ENCODE results near the gene LTBP3. TPM values are rescaled to one million over a fixed set of nuclear protein-coding genes. Genes with fewer than 3 reads are reported as not detected.

LTBP3 gene
- total and polyA plus RNA-seq, 2 of the 4 experiments (the other 2 are of a cell fraction): 6.6 to 145 TPM

GRCh38 chr11:65492637-65493366 is 65.4 kb downstream of the LTBP3 start:
- Histone ChIP-seq H2AK9ac (replicated peaks; ENCODE audit: low read depth, low read length, poor library complexity) (peak overlapping the region; percentile 88), H3K9me3 (ENCODE audit: control insufficient read depth, insufficient read depth, low read length) (no peaks in the 10 kb centered on the region), H3K9me1 (ENCODE audit: insufficient read depth, low read length) (peaks cover 14% of the 10 kb centered on the region), H3K18ac (ENCODE audit: low read depth, low read length) (peak overlapping the region; percentile 92), H4K5ac (ENCODE audit: low read depth, low read length) (peak overlapping the region; percentile 76), H3K4me2 (ENCODE audit: low read depth, low read length) (peak overlapping the region; percentile 57), H3K79me1 (ENCODE audit: low read depth in 1 of 2, low read length in 2 of 2) (peaks cover 11 to 57% of the 10 kb centered on the region in 2 experiments), H2AK5ac (ENCODE audit: low read depth, low read length) (peak overlapping the region; percentile 100), H3K4me3 (ENCODE audit: insufficient read depth, low read depth, low read length) (no peak overlapping the region), H3K9ac (ENCODE audit: low read depth, low read length) (peak overlapping the region; percentile 59), H4K91ac (ENCODE audit: insufficient read depth, low read depth, low read length) (peak overlapping the region; percentile 96), H3K56ac (ENCODE audit: extremely low read depth, insufficient read depth, low read length) (peak overlapping the region; percentile 92), H2BK120ac (ENCODE audit: low read depth, low read length) (peak overlapping the region; percentile 99), H2BK15ac (ENCODE audit: low read depth, low read length) (peak overlapping the region; percentile 95; the same call in 2 of the 3 replicates), H3K36me3 (ENCODE audit: control insufficient read depth, insufficient read depth, low read length) (no peaks in the 10 kb centered on the region), H3K27ac (ENCODE audit: insufficient read depth, low read length) (peak overlapping the region; percentile 98), H3K23ac (ENCODE audit: low read depth, low read length) (peak overlapping the region; percentile 98), H3K4ac (ENCODE audit: low read depth, low read length) (peak overlapping the region; percentile 100), H3K27me3 (ENCODE audit: control insufficient read depth, insufficient read depth, low read length) (no peaks in the 10 kb centered on the region), H2AFZ (replicated peaks; ENCODE audit: low read length, poor library complexity) (peak overlapping the region; percentile 4), H4K8ac (ENCODE audit: low read depth in 2 of 2, low read length in 2 of 2) (peak overlapping the region; percentile 56 to 97), H2BK5ac (ENCODE audit: low read depth, low read length, poor library complexity, severe bottlenecking) (peak overlapping the region; percentile 98), H3K4me1 (ENCODE audit: control insufficient read depth, insufficient read depth, low read length) (peaks cover 53% of the 10 kb centered on the region), H3K14ac (replicated peaks; ENCODE audit: low read depth, low read length) (peak overlapping the region; percentile 90), H4K20me1 (ENCODE audit: insufficient read depth, low read length) (no peaks in the 10 kb centered on the region; the same call in 1 of the 2 replicates), H2BK20ac (ENCODE audit: low read depth, low read length) (peak overlapping the region; percentile 76)
- DNase-seq (peak; percentile 89), ATAC-seq (ENCODE audit: low read depth) (peak; percentile 13)
- dilution Hi-C loops (cut with HindIII; ENCODE audit: low sequenced_read_pairs, unreplicated experiment) (no loop called here), intact Hi-C loops (cut with micrococcal nuclease) (loop anchor here (1.0 kb wide), 1 partner anchor 16 kb away; no protein-coding TSS in a partner anchor), in situ Hi-C loops (cut with MboI; ENCODE audit: low sequenced_read_pairs) (no loop called here)
- WGBS, 2 experiments (ENCODE audit: extremely low coverage in 2 of 2, insufficient read length in 1 of 2): no CpG with 5 or more reads among the region's 6 CpGs
- BruUV-seq (replicated peaks): no TSS peak
- POLR2A ChIA-PET (ENCODE audit: unreplicated experiment): interaction anchor here (0.8 to 9.6 kb wide), 5 partner anchors 10 to 72 kb away, joined by 3 to 400 read pairs (median 12); partner anchors contain the start of genes MALAT1 and NEAT1
- CTCF ChIA-PET: interaction anchor here (0.5 to 2.4 kb wide), 2 partner anchors 13 to 28 kb away, joined by 6 to 11 read pairs; no protein-coding TSS in a partner anchor
- no peak for TF ChIP-seq RFX5 (IDR thresholded peaks at IDR 0.05; ENCODE audit: low read depth, low read length)
- peak; percentile 39; the same call in 1 of the 2 replicates for TF ChIP-seq BHLHE40 (IDR thresholded peaks at IDR 0.05; ENCODE audit: low read depth, low read length)
- TF ChIP-seq ELK1 (IDR thresholded peaks at IDR 0.05; ENCODE audit: borderline replicate concordance, low read depth, low read length): no peak
- TF ChIP-seq CHD1 (IDR thresholded peaks at IDR 0.05; ENCODE audit: low read depth, low read length): no peak; the same call in 1 of the 2 replicates
- TF ChIP-seq MXI1 (IDR thresholded peaks at IDR 0.05; ENCODE audit: borderline replicate concordance, low read depth, low read length): no peak
- TF ChIP-seq FOS (IDR thresholded peaks at IDR 0.05; ENCODE audit: low read depth, low read length): no peak; the same call in 1 of the 2 replicates
- no peak; the same call in 1 of the 2 replicates for TF ChIP-seq MAZ (IDR thresholded peaks at IDR 0.05; ENCODE audit: borderline replicate concordance, low read depth, low read length)
- TF ChIP-seq RAD21 (IDR thresholded peaks at IDR 0.05; ENCODE audit: low read length): no peak
- no peak for TF ChIP-seq RCOR1 (IDR thresholded peaks at IDR 0.05; ENCODE audit: insufficient replicate concordance, low read length)
- peak; percentile 88 for TF ChIP-seq POLR2A (IDR thresholded peaks at IDR 0.05; ENCODE audit: low read depth, low read length)
- 0 out of 2 replicates have a peak, but pooled peaks have one; percentile 5 for TF ChIP-seq CEBPB (IDR thresholded peaks at IDR 0.05; ENCODE audit: low read depth, low read length)
- TF ChIP-seq, protein P1, sequence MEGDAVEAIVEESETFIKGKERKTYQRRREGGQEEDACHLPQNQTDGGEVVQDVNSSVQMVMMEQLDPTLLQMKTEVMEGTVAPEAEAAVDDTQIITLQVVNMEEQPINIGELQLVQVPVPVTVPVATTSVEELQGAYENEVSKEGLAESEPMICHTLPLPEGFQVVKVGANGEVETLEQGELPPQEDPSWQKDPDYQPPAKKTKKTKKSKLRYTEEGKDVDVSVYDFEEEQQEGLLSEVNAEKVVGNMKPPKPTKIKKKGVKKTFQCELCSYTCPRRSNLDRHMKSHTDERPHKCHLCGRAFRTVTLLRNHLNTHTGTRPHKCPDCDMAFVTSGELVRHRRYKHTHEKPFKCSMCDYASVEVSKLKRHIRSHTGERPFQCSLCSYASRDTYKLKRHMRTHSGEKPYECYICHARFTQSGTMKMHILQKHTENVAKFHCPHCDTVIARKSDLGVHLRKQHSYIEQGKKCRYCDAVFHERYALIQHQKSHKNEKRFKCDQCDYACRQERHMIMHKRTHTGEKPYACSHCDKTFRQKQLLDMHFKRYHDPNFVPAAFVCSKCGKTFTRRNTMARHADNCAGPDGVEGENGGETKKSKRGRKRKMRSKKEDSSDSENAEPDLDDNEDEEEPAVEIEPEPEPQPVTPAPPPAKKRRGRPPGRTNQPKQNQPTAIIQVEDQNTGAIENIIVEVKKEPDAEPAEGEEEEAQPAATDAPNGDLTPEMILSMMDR (conservative IDR thresholded peaks at IDR 0.05; ENCODE audit: low read depth, low read length): no peak
- peak; percentile 62; the same call in 1 of the 2 replicates for TF ChIP-seq NFE2L2 (IDR thresholded peaks at IDR 0.05; ENCODE audit: low read depth, low read length)
- 0 out of 2 replicates have a peak, but pooled peaks have one; percentile 9 for TF ChIP-seq MAFK (IDR thresholded peaks at IDR 0.05; ENCODE audit: low read depth, low read length)
- no peak for TF ChIP-seq SMC3 (IDR thresholded peaks at IDR 0.05; ENCODE audit: low read depth, low read length)

Data from IMR-90 (cell line).